GM19467 (cell line): ENCODE data around the gene GPR4.

Source experiments
- ATAC-seq: cut with Tn5 transposase; IDR thresholded peaks from one replicate; pipeline ENCODE4 v1.9.1; 2021; ENCODE audit warnings: mild to moderate bottlenecking, moderate library complexity; ENCODE audit not compliant: unreplicated experiment

The GPR4 gene

GRCh38 chr19:45556835-45557234, 45.2 kb downstream of the GPR4 start:
- no peak for ATAC-seq

DNA sequence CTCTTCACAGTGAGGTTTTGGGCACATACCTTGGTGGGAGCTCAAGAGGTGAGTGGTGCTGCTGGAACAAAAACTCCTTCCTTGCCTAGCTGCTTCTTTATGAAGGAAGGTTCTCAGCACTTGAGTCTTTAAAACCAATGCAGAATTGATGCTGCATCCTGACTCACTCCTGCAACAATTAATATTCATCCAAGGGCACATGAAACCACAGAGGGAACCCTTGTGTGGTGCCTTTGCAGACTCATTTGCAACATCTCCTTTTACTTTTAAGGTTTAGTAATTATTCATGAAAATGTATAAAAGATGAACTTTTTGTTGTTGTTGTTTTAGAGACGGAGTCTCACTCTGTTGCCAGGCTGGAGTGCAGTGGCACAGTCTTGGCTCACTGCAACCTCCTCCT, 47.5 kb downstream of the GPR4 start:
- no peak for ATAC-seq

DNA sequence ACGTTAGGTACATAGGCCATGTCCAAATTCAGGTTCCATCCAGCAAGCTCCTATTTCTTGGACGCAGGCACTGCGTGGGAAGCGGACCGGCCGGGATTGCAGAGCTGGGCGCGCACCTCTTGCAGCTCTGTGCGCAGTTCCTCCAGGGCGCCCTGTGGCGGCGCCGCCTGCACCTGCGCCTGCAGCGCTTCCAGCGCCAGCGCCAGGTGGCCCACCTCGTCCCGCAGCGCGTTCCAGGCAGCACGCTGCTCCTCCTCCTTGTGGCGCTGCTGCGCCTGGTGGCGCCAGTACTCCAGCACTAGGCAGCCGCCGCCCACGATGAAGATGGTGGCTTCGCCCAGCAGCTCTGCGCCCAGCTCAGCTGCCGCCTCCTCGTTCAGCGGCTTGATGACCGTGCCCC, 48.5 kb downstream of the GPR4 start:
- ATAC-seq, result no peak

DNA sequence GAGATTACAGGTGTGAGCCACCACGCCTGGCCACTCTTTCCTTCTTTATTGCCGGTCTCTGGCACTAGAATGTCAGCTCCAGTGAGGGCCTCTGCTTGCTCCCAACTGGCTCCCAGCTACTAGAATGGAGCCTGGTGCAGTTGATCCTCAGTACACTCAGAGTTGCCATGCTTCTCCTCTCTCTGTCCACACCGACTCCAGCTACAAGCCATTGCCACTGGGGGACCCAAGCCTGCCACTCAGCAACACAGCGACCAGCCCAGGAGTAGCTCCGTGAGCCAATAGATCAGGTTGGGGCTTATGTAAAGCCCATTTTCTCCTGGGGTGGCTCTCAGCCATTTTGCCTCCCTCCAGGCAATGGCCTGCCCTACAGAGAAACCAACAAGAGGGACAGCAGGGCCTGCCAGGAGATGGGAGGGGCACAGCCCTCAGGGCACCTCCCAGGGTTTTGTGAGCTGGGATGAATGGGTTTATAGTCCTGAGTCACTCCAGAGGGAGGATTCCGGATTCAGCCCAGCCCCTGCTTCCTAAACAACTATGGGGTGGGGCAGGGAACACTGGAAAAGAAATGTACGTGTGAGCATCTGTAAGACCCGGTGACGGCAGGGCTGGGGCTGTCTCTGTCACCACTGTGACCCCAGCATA, 53.9 kb downstream of the GPR4 start:
- ATAC-seq, result no peak

DNA sequence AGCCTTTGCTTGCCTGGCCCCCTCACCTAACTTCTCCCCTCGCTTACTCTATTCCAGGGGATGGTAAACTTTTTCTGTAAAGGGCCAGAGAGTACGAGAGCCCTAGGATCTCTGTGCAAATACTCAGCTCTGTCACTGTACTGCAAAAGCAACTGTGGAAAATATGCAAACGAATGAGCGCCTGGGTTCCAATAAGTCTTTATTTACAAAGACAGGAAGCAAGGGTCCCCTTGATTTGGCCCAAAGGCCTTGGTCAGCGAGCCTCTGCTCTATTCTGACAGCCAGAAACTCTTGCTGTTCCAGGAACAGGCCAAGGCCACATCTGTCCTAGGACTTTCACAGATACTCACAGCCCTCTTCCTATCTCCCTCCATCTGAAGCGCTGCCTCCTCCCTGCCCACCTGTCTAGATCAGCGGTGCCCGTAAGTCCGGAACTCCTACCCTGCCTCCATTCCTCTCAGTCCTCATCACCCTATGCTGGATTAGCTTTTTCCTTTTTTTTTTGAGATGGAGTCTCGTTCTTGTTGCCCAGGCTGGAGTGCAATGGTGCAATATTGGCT, 54.7 kb downstream of the GPR4 start:
- no peak for ATAC-seq

- no peak for ATAC-seq
Observed at GRCh38 chr19:45542234-45542668, 59.8 kb downstream of the GPR4 start.
